Endothelial cell of umbilical vein (primary cell): ENCODE data around the gene PLA2G4B.

Experiments
- POLR2AphosphoS5 ChIP-seq: IDR thresholded peaks from 2 replicates; pipeline ENCODE4 v1.6.1; 2012; ENCODE audit warnings: low read depth, mild to moderate bottlenecking, control low read depth, low read length, moderate library complexity; ENCODE audit not compliant: insufficient read depth
- TF ChIP-seq, protein P1 (sequence below), 2 donors: IDR thresholded peaks; 1 replicate in 1 of 2; 2 replicates in 1 of 2; pipeline ENCODE4 v1.5.1; 2011; ENCODE audit warnings: low read length in 2 of 2, mild to moderate bottlenecking in 2 of 2, moderate library complexity in 2 of 2, control low read depth in 1 of 2, inconsistent platforms in 1 of 2, low read depth in 1 of 2; ENCODE audit not compliant: insufficient read depth in 1 of 2; ENCODE audit errors: extremely low read depth in 1 of 2

DNA sequence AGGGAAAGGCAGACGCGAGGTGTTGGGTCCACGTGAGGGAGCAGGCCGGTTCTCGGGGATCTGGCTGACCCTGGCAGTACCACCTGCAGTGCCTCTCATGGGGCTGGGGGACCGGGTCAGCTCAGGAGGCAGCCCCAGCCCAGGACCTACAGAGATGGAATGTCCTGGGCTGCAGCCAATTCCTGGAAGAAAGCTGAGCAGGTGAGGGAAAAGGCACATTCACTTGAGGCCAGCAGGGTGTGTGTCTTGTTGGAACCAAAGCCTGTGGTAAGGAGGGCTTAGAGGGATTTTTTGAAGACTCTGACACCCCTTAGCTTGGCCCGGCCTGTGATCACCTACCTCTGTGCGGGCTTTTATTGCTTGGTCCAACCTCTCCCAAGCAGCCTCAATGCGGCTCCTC lies 15.8 kb downstream of the PLA2G4B start:
- no peak for TF ChIP-seq POLR2AphosphoS5
- TF ChIP-seq, protein P1, sequence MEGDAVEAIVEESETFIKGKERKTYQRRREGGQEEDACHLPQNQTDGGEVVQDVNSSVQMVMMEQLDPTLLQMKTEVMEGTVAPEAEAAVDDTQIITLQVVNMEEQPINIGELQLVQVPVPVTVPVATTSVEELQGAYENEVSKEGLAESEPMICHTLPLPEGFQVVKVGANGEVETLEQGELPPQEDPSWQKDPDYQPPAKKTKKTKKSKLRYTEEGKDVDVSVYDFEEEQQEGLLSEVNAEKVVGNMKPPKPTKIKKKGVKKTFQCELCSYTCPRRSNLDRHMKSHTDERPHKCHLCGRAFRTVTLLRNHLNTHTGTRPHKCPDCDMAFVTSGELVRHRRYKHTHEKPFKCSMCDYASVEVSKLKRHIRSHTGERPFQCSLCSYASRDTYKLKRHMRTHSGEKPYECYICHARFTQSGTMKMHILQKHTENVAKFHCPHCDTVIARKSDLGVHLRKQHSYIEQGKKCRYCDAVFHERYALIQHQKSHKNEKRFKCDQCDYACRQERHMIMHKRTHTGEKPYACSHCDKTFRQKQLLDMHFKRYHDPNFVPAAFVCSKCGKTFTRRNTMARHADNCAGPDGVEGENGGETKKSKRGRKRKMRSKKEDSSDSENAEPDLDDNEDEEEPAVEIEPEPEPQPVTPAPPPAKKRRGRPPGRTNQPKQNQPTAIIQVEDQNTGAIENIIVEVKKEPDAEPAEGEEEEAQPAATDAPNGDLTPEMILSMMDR (IDR thresholded peaks at IDR 0.05; ENCODE audit: extremely low read depth in 1 of 2, insufficient read depth in 1 of 2, low read depth in 1 of 2, low read length in 2 of 2) = no peak
